SH-SY5Y (cell line): ENCODE data around the gene DIP2C.

ENCODE experiments used
- GATA2 ChIP-seq: IDR thresholded peaks from 2 replicates; pipeline ENCODE4 v1.6.1; 2011; ENCODE audit warnings: mild to moderate bottlenecking, low read depth, low read length
- GATA3 ChIP-seq: IDR thresholded peaks from 2 replicates; pipeline ENCODE4 v1.6.1; 2011; ENCODE audit warnings: low read depth, mild to moderate bottlenecking, low read length, moderate library complexity

DNA sequence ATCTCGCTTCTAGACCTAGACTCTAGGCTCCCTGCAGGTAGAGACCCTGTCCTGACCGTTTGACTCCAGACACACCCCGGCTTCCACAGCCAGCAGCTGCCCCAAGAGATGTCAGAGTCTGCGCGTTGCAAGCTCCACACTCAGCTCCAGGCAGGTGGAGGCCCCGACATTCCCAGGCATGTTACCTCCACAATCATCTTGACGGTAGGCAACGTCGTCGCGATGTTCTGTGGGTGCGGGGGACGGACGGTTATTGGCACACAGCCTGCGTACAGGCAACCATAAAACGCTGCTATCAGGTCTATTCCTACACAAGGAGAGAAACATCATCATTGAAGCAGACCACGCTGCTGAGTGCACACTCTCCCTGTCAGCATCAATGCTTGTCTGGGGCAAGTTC, 341.0 kb downstream of the DIP2C start:
- TF ChIP-seq GATA2 (no peak), GATA3 (no peak)
